ENCODE results near the gene SRGAP3.

DNA sequence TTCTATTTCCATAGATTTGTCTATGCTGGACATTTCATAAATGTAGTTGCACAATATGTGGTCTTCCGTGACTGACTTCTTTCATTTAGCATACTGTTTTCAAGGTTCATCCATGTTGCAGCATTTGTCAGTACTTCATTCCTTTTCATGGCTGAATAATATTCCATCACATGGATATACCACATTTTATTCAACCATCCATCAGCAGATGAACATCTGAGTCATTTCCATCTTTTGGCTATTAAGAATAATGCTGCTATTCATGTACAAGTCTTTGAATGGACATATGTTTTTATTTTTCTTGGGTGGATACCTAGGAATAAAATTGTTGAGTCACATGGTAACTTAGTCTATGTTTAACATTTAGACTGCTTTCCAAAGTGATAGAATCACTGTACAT, 186.9 kb downstream of the SRGAP3 start:
- TF ChIP-seq, protein P1, sequence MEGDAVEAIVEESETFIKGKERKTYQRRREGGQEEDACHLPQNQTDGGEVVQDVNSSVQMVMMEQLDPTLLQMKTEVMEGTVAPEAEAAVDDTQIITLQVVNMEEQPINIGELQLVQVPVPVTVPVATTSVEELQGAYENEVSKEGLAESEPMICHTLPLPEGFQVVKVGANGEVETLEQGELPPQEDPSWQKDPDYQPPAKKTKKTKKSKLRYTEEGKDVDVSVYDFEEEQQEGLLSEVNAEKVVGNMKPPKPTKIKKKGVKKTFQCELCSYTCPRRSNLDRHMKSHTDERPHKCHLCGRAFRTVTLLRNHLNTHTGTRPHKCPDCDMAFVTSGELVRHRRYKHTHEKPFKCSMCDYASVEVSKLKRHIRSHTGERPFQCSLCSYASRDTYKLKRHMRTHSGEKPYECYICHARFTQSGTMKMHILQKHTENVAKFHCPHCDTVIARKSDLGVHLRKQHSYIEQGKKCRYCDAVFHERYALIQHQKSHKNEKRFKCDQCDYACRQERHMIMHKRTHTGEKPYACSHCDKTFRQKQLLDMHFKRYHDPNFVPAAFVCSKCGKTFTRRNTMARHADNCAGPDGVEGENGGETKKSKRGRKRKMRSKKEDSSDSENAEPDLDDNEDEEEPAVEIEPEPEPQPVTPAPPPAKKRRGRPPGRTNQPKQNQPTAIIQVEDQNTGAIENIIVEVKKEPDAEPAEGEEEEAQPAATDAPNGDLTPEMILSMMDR (IDR thresholded peaks at IDR 0.05) = no peak
- TF ChIP-seq ZFX (IDR thresholded peaks at IDR 0.05; ENCODE audit: borderline replicate concordance) = no peak
